Measurements from ENCODE around the gene FLNB.

GRCh38 chr3:58028902-58029301 is 20.7 kb downstream of the FLNB start:
- TF ChIP-seq EZH2 (IDR thresholded peaks at IDR 0.05; ENCODE audit: insufficient read depth, poor library complexity, severe bottlenecking) (no peak), EZH2phosphoT487 (IDR thresholded peaks at IDR 0.05; ENCODE audit: insufficient read depth, low read depth) (no peak)

Measured in GM23248 (cell line).